Endometrium (tissue), 2 donors: ENCODE results near the gene GBP1.
A peak's percentile ranks its signal among the peaks of the same experiment; 100 is the strongest.
"Not testable (repeated sequence)": the region's sequence is repeated elsewhere in the genome, so short reads cannot be mapped to it uniquely, and the experiment has no call there.

Experiments
- FAIRE-seq: peaks from 2 replicates; lab custom pipeline; 2012; peaks lifted over from hg19 to GRCh38; lab: Jason Lieb, UNC
- donor health status: control.
- donor health status: control.

GBP1 gene, protein sequence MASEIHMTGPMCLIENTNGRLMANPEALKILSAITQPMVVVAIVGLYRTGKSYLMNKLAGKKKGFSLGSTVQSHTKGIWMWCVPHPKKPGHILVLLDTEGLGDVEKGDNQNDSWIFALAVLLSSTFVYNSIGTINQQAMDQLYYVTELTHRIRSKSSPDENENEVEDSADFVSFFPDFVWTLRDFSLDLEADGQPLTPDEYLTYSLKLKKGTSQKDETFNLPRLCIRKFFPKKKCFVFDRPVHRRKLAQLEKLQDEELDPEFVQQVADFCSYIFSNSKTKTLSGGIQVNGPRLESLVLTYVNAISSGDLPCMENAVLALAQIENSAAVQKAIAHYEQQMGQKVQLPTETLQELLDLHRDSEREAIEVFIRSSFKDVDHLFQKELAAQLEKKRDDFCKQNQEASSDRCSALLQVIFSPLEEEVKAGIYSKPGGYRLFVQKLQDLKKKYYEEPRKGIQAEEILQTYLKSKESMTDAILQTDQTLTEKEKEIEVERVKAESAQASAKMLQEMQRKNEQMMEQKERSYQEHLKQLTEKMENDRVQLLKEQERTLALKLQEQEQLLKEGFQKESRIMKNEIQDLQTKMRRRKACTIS

DNA sequence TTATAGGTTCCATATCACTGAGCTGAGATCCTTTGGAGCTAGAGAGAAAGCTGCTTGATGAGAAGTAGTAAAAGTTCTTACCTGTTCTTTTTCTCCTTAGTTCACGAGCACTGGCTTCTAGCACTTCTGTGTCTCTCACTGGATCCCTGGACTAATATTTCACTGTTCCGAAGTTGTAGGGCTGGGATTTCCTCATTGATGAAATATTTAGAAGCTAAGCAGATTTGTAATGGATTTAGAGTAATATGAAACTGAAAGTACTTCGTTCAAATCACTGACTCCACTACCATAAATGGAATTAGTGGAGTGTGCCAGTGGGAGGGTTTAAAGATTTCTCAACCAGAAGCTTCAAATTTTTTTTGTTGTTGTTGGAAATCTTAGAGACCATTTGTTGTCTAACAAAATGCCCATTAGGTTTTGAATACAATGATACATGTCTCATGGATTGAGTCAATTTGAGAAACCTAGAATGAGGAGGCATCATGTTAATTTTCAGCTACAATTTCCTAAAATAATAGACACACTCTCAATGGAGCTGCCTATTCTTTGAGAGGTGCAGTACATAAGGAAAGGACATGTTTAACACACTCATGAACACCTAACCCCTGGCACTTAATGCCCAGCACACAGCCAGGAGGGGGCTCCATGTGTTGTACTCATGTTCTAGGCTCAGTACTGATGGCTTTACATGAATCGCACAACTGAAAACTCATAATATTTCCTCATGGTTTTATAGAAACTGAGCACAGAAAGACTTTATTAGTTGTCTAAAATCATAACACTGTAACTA lies at the start of gene GBP1:
Gene GBP1, minus strand, starts transcription at position 130 of the 790 bp plus-strand sequence. CDS start 1,974 bp downstream, outside the sequence.
- FAIRE-seq: peak; percentile 97

DNA sequence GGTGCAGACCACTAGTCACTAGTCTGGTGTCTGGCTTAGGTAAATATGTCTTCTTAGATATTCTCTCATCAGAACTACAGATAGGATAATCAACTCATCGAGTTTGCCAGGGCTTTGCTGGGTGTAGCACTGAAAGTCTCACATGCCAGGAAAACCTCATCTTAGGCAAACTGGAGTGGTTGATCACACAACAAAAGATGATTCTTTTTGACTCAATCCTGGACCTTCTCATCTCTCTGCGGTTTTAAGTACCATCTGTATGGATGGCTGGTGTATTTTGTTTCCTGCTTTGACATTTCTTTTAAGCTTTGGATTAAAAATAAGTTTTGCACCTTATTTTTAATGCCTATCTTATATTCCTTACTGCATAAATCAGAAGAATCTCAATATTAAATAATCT lies 49.7 kb upstream of the GBP1 start:
- no peak for FAIRE-seq

DNA sequence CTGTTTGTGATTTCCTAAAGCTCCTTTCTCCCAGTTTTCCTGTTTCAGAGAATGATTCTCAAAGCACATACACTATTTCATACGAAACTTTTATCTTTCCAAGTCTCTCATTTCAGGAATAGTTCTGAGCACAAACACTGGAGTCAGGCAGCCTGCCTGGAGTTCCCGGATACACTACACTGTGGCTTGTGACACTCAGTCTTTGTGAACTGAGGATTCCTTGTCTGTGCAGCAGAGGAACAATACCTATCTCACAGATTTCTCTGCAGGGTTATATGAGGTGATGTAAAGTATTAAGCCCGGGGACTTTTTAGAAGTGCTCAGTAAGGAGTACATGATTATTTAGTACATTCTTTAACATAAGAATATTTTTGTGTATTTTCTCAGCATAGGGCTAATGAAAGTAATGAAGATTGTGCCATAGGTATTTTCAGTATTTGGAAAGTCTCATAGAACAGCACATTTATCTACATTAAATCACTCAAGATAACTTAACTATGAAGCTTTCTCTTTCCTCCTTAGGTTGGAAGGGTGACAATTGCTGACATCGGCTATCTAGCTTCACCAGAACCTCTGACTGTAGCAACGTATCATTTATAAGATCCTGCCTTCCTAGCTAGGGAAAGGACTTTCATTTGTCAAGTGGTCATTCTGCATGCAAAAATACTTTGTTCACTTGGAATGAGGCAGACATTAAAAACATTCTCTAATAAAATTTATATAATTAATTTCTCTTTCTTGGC lies 48.0 kb upstream of the GBP1 start:
- FAIRE-seq: no peak

DNA sequence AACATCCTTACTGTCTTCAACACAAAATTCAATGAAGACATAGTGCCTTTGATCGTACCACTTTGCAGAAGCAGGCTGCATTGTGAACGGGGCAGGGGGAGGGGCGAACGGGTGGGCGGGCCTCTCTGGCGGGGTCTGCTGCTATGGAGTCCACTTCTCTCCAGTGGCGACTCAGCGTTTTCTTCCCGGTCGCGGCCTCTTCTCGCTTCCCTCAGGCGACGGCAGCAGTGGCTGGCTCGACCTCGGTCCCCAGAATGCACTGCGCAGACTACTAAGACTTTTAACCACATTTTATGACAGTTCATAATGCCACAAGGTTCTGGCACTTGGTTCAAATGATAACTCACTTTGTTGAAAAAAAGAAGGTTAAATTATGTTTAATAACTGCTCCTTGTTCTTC lies 39.7 kb upstream of the GBP1 start:
- FAIRE-seq: no peak

- FAIRE-seq: no peak
Measured at GRCh38 chr1:89104147-89104546, 39.1 kb upstream of the GBP1 start.

GRCh38 chr1:89102021-89102420 lies 37.0 kb upstream of the GBP1 start:
- no peak for FAIRE-seq

- no peak for FAIRE-seq
Measured at GRCh38 chr1:89100412-89100811, 35.4 kb upstream of the GBP1 start.

DNA sequence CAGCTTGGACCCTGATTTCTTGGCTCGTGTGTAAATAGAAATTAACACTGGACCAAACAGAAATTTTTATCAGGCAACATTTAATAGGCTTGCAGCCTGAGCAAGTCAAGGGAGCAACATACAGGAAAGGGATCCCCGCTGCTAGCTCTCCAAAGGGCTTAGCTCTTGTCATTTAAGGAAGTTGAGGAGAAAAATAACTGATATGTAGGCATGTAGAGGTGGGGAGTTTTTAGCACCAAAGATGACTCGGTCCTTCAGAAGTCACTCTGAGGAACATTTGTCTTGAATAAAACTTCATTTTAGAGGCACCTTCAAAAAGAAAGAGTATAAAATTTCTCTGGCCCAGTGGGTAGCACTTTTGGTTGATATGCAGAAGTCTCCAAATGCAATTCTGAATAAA lies 33.8 kb upstream of the GBP1 start:
- FAIRE-seq: no peak

GRCh38 chr1:89095737-89096136 lies 30.7 kb upstream of the GBP1 start:
- no peak for FAIRE-seq

GRCh38 chr1:89089962-89090361 lies 25.0 kb upstream of the GBP1 start:
- FAIRE-seq: no peak

DNA sequence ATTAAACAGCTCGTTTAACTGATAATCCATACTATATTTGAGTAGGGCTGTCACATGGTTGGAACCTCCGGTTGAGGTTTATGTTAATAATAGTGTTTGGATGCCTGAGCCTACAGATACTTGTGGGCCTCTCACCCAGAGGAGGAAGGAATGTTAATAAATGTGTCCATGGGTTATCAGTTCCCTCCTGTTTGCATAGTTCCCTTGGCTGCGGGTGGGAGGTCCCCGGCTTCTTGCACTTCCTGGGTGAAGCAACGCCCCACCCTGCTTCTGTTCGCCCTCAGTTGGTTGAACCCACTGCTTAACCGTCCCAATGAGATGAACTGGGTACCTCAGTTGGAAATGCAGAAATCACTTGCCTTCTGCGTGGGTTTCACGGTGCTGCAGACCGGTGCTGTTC lies 23.6 kb upstream of the GBP1 start:
- FAIRE-seq: no peak

DNA sequence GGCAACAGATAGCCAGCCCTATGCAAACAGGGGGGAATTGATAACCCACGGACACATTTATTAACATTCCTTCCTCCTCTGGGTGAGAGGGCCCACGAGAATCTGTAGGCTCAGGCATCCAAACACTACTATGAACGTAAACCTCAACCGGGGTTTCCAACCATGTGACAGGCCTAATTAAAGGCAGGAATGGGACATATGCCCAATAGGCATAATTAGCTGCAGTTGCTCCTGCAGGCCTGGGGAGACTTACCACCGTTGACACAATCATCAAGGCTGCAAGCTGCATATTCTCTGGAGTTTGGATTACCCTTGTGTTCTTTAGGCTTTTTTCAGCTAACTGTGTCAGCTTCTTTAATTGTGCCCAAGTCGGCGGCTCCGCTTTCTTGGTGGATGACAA lies 22.2 kb upstream of the GBP1 start:
- no peak for FAIRE-seq

DNA sequence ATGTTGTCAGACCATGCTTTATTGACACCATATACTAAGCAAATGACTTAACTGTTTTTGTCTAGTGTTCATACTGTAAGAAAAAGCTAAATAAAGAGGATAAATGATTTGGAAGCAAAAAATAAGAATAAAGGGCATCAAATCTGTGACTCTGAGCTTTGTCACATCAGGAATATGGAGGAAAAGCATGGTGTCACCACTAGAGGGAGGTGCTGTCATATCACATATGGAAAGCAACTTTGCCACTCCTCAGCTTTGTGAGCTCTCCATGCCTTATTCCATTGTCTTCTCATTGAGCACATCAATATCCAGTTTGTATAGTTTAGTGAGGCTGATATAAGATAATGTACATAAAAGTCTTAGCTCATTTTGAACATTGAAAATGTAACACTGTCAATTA lies 20.8 kb upstream of the GBP1 start:
- no peak for FAIRE-seq

DNA sequence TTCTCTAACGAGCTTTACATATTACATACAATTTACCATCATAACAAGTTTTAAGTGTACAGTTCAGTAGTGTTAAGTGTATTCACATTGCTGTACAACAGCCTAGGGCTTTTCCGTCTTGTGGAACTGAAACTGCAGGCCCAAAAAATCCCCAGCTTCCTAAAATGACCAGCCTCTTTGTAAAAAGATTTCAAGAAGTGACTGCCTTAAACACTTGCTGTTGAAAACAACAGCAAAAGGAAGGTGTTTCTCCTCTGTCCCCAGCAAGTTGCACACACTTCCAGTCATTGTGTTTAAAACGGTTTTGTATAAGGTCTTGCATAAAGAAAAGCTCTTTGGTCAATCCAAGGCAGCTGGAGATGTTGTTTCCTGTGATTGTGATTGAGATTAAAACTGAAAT lies 16.0 kb upstream of the GBP1 start:
- FAIRE-seq: no peak

- FAIRE-seq: not testable (repeated sequence)
Measured at GRCh38 chr1:89080068-89080467, 15.1 kb upstream of the GBP1 start.

DNA sequence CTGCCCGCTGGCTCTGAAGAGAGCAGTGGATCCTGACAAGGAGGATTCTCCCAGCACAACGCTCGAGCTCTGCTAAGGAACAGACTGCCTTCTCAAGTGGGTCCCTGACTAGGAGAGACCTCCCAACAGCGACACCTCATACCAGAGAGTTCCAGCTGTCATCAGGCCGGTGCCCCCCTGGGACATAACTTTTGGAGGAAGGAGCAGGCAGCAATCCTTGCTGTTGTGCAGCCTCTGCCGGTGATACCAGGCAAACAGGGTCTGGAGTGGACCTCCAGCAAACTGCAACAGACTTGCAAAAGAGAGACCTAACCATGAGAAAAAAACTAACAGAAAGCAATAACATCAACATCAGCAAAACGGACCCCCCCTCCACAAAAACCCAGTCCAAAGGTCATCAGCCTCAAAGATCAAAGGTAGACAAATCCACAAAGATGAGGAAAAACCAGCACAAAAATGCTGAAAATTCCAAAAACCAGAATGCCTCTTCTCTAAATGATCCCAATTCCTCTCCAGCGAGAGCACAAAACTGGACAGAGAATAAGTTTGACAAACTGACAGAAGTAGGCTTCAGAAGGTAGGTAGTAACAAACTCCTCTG lies 7.6 kb upstream of the GBP1 start:
- not testable (repeated sequence) for FAIRE-seq

- no peak for FAIRE-seq
Measured at GRCh38 chr1:89070509-89070908, 5.5 kb upstream of the GBP1 start.

DNA sequence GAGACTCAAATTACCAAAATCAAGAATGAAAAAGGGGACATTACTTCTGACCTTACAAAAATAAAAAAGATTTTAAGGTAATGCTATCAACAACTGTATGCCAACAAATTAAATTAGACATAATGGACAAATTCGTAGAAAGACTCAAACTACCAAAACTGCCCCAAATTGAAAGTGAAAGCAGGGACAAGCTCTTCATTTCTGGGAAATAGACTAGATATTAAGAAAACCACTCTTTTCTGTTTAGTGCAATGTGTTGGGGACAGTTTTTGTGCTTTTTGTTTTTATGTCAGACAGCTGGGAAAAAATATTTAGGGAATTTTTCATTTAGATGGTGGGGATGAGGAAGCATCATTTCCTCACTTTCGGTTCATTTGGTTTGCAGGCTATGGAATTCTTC lies 4.9 kb upstream of the GBP1 start:
- FAIRE-seq: no peak

DNA sequence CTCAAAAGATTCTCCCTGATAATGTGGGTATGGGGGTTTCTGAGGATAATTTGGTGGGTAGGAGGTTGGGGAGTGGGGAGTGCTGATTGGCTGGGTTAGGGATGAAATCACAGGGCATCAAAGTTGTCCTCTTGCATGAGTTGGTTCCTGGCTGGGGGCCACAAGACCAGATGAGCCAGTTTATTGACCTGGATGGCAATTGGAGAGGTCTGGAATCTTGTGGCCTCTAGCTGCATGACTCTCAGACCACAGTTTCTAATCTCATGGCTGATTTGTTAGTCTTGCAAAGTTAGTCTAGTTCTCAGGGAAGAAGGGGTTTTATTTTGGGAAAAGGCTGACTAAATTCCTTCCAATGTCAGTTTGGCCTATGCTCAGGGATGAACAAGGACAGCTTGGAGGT lies 3.3 kb upstream of the GBP1 start:
- FAIRE-seq: no peak

DNA sequence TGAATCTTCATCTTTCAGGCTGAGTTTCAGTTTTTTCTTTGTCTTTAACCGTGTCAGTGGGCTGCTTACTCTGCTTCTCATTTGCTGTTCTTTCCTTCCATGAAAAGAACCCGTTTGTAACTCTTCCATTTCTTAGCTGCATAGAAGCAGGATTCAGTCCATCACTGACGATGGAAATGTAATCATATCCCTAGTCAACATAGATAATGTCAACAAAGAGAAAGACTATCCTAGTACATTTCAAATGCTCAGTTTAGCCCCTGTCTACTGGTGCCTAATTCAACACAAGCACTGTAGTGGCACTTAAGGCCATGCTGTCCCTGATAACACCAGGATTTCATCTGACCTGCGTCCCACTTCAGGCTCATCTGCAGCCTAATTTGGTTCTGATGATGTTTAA lies 376 bp downstream of the GBP1 start:
- no peak for FAIRE-seq

DNA sequence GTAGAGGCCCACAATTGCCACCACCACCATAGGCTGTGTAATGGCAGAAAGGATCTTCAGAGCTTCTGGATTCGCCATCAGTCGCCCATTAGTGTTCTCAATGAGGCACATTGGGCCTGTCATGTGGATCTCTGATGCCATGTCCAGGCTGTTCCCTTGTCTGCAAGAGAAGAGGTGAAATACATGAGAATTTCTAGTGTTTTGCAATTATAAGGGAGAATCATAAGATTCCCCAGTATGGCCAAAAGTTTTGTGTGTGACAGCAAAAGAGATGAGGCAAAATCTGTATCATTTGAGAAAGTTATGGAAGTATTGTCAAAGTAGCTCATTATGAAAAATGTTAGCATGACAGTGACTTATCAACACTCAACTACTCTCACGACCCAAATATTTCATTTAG lies 1.9 kb downstream of the GBP1 start:
- no peak for FAIRE-seq

DNA sequence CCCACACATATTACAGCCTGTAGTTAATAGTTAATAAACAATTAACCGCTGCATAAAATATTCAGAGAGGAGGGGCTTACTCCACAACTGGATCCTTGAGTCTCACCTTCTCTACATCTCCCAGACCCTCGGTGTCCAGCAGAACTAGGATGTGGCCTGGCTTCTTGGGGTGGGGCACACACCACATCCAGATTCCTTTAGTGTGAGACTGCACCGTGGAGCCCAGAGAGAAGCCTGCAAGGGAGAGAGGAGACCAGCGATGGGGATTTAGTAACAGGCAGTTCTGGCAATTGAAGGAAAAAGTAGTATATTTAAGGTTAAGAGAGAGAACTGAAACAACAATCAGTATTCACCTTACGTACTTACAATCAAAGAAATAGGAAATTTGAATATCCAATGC lies 4.9 kb downstream of the GBP1 start:
- FAIRE-seq: no peak
